Neural cell (in vitro differentiated cells): Measurements from ENCODE around the gene IL36G. TPM values are rescaled to one million over a fixed set of nuclear protein-coding genes. Genes with fewer than 3 reads are reported as not detected.

Experiments used
- H2AFZ ChIP-seq: fragments of 200-600, 300-800 bp; sonication (generic), shearing (Covaris generic); 2 replicates; pipeline ENCODE4 v1.6.0; 2014; ENCODE audit warnings: low read depth, mild to moderate bottlenecking, antibody characterized with exemption, low read length, moderate library complexity
- H3F3A ChIP-seq: fragments of 200-600 bp; shearing (Covaris generic); 2 replicates; pipeline ENCODE4 v1.6.1; 2016; ENCODE audit warnings: mild to moderate bottlenecking, moderate library complexity, mixed read lengths, antibody characterized with exemption, low read length; ENCODE audit not compliant: insufficient read depth, poor library complexity, severe bottlenecking
- H3K27ac ChIP-seq: fragments of 200-600, 300-800 bp; sonication (generic), shearing (Covaris generic); 2 replicates; pipeline ENCODE4 v1.5.1; 2014; ENCODE audit warnings: mild to moderate bottlenecking, low read length, moderate library complexity
- H3K27me3 ChIP-seq: fragments of 300-800, 200-600 bp; sonication (generic), shearing (Covaris generic); 2 replicates; pipeline ENCODE4 v1.6.0; 2014; ENCODE audit warnings: mild to moderate bottlenecking, low read depth, low read length, moderate library complexity; ENCODE audit not compliant: insufficient read depth
- H3K36me3 ChIP-seq: fragments of 300-800, 200-600 bp; sonication (generic), shearing (Covaris generic); 2 replicates; pipeline ENCODE4 v1.5.1; 2014; ENCODE audit warnings: mild to moderate bottlenecking, antibody characterized with exemption, low read length, moderate library complexity; ENCODE audit not compliant: insufficient read depth
- H3K4me2 ChIP-seq: fragments of 300-800, 200-600 bp; sonication (generic), shearing (Covaris generic); 2 replicates; pipeline ENCODE4 v1.6.0; 2014; ENCODE audit warnings: mild to moderate bottlenecking, low read length
- H3K4me3 ChIP-seq: fragments of 300-800, 200-600 bp; sonication (generic), shearing (Covaris generic); 2 replicates; pipeline ENCODE4 v1.5.1; 2014; ENCODE audit warnings: mild to moderate bottlenecking, low read length, moderate library complexity
- H3K79me2 ChIP-seq: fragments of 200-600 bp; shearing (Covaris generic); replicated peaks from 2 replicates; pipeline ENCODE4 v1.6.0; 2014; ENCODE audit warnings: mild to moderate bottlenecking, low read length, moderate library complexity; ENCODE audit not compliant: insufficient read depth
- H3K9ac ChIP-seq: fragments of 300-800, 200-600 bp; sonication (generic), shearing (Covaris generic); 2 replicates; pipeline ENCODE4 v1.6.1; 2016; ENCODE audit warnings: mild to moderate bottlenecking, low read length, mixed read lengths
- H3K9me2 ChIP-seq: fragments of 200-600 bp; shearing (Covaris generic); 2 replicates; pipeline ENCODE4 v1.6.1; 2016; ENCODE audit warnings: mild to moderate bottlenecking, low read length, mixed read lengths; ENCODE audit not compliant: insufficient read depth
- H3K9me3 ChIP-seq: fragments of 200-600, 300-800 bp; sonication (generic), shearing (Covaris generic); 2 replicates; pipeline ENCODE4 v1.6.1; 2016; ENCODE audit warnings: mild to moderate bottlenecking, mixed run types, low read length, moderate library complexity, mixed read lengths
- H4K20me1 ChIP-seq: fragments of 200-600 bp; shearing (Covaris generic); 2 replicates; pipeline ENCODE4 v1.6.1; 2016; ENCODE audit warnings: mild to moderate bottlenecking, mixed run types; ENCODE audit not compliant: insufficient read depth
- EP300 ChIP-seq: fragments of 450-650 bp; conservative IDR thresholded peaks from 2 replicates; pipeline ENCODE4 v1.6.1; 2014; ENCODE audit warnings: antibody characterized with exemption, mild to moderate bottlenecking, moderate library complexity; ENCODE audit not compliant: poor library complexity, severe bottlenecking
- EZH2 ChIP-seq: fragments of 200-600, 300-800 bp; shearing (Covaris generic), sonication (generic); IDR thresholded peaks from 2 replicates; pipeline ENCODE4 v1.6.1; 2014; ENCODE audit warnings: antibody characterized with exemption, low read length, borderline replicate concordance, mild to moderate bottlenecking; ENCODE audit not compliant: insufficient read depth, poor library complexity, severe bottlenecking
- MXI1 ChIP-seq: fragments of 450-650 bp; conservative IDR thresholded peaks from 2 replicates; pipeline ENCODE4 v1.6.1; 2014; ENCODE audit warnings: antibody characterized with exemption, mild to moderate bottlenecking; ENCODE audit not compliant: poor library complexity, severe bottlenecking
- POLR2AphosphoS5 ChIP-seq: IDR thresholded peaks from 2 replicates; pipeline ENCODE4 v1.6.1; 2012
- RAD21 ChIP-seq: fragments of 450-650 bp; conservative IDR thresholded peaks from 2 replicates; pipeline ENCODE4 v1.6.1; 2014; ENCODE audit warnings: antibody characterized with exemption, mild to moderate bottlenecking, moderate library complexity
- REST ChIP-seq: IDR thresholded peaks from 2 replicates; pipeline ENCODE4 v1.6.1; 2012; ENCODE audit warnings: borderline replicate concordance
- SMC3 ChIP-seq: fragments of 450-650 bp; conservative IDR thresholded peaks from 2 replicates; pipeline ENCODE4 v1.6.1; 2014; ENCODE audit warnings: antibody characterized with exemption, mild to moderate bottlenecking, moderate library complexity; ENCODE audit not compliant: poor library complexity
- TAF1 ChIP-seq: IDR thresholded peaks from 2 replicates; pipeline ENCODE4 v1.6.1; 2012; ENCODE audit warnings: low read depth
- polyA plus RNA-seq: library from polyadenylated mRNA; depleted of rRNA; stranded (reverse); fragments of >200 nt; gene quantifications from 2 replicates; pipeline ENCODE4 v1.2.3, GENCODE V29; 2014
- TF ChIP-seq, protein P1 (sequence below): fragments of 450-650 bp; IDR thresholded peaks from 2 replicates; pipeline ENCODE4 v1.5.1; 2014; ENCODE audit warnings: antibody characterized with exemption, mild to moderate bottlenecking, moderate library complexity; ENCODE audit not compliant: poor library complexity, severe bottlenecking

Gene IL36G
- polyA plus RNA-seq, 1 donor from 2014 or later = not detected

GRCh38 chr2:112973156-112973555, 4.7 kb upstream of the IL36G start:
- H3F3A ChIP-seq = no peaks in the 10 kb centered on the region
- H3K79me2 ChIP-seq = no peaks in the 10 kb centered on the region
- H2AFZ ChIP-seq = no peak overlapping the region
- H3K4me3 ChIP-seq = no peak overlapping the region
- no peak for TF ChIP-seq RAD21
- no peak for TF ChIP-seq EP300
- no peak for TF ChIP-seq SMC3
- TF ChIP-seq MXI1 = no peak
- no peak for TF ChIP-seq TAF1
- TF ChIP-seq REST = no peak
- TF ChIP-seq EZH2 = no peak
- TF ChIP-seq, protein P1, sequence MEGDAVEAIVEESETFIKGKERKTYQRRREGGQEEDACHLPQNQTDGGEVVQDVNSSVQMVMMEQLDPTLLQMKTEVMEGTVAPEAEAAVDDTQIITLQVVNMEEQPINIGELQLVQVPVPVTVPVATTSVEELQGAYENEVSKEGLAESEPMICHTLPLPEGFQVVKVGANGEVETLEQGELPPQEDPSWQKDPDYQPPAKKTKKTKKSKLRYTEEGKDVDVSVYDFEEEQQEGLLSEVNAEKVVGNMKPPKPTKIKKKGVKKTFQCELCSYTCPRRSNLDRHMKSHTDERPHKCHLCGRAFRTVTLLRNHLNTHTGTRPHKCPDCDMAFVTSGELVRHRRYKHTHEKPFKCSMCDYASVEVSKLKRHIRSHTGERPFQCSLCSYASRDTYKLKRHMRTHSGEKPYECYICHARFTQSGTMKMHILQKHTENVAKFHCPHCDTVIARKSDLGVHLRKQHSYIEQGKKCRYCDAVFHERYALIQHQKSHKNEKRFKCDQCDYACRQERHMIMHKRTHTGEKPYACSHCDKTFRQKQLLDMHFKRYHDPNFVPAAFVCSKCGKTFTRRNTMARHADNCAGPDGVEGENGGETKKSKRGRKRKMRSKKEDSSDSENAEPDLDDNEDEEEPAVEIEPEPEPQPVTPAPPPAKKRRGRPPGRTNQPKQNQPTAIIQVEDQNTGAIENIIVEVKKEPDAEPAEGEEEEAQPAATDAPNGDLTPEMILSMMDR = no peak
- TF ChIP-seq POLR2AphosphoS5 = no peak
- H3K27ac ChIP-seq = no peak overlapping the region
- no peak overlapping the region for H3K9ac ChIP-seq
- H3K9me3 ChIP-seq = no peaks in the 10 kb centered on the region
- H3K4me2 ChIP-seq = no peak overlapping the region
- no peaks in the 10 kb centered on the region for H4K20me1 ChIP-seq
- H3K36me3 ChIP-seq = no peaks in the 10 kb centered on the region
- H3K9me2 ChIP-seq = no peaks in the 10 kb centered on the region
- no peaks in the 10 kb centered on the region for H3K27me3 ChIP-seq

GRCh38 chr2:112979731-112980130, 1.9 kb downstream of the IL36G start:
- Histone ChIP-seq H3K4me3 (no peak overlapping the region), H3K4me2 (no peak overlapping the region), H3K27me3 (no peaks in the 10 kb centered on the region), H3K9me3 (no peaks in the 10 kb centered on the region), H3F3A (no peaks in the 10 kb centered on the region), H3K27ac (no peak overlapping the region), H3K79me2 (no peaks in the 10 kb centered on the region), H4K20me1 (no peaks in the 10 kb centered on the region), H3K36me3 (no peaks in the 10 kb centered on the region), H3K9ac (no peak overlapping the region), H3K9me2 (no peaks in the 10 kb centered on the region), H2AFZ (no peak overlapping the region)
- no peak for TF ChIP-seq RAD21
- no peak for TF ChIP-seq MXI1
- TF ChIP-seq SMC3 = no peak
- TF ChIP-seq REST = no peak
- TF ChIP-seq EZH2 = no peak
- TF ChIP-seq EP300 = no peak
- TF ChIP-seq POLR2AphosphoS5 = no peak
- TF ChIP-seq, protein P1 = no peak
- TF ChIP-seq TAF1 = no peak
